EH (cell line): ENCODE results near the gene MOK.
"Not testable (repeated sequence)": the region's sequence is repeated elsewhere in the genome, so short reads cannot be mapped to it uniquely, and the experiment has no call there.

Experiments used
- DNase-seq: peaks from one replicate; pipeline ENCODE4 v3.0.0-alpha.2; 2015; ENCODE audit warnings: low read depth

Gene MOK

GRCh38 chr14:102246071-102246470 is 58.9 kb downstream of the MOK start:
- DNase-seq: no peak

GRCh38 chr14:102243795-102244194 is 61.2 kb downstream of the MOK start:
- not testable (repeated sequence) for DNase-seq

DNA sequence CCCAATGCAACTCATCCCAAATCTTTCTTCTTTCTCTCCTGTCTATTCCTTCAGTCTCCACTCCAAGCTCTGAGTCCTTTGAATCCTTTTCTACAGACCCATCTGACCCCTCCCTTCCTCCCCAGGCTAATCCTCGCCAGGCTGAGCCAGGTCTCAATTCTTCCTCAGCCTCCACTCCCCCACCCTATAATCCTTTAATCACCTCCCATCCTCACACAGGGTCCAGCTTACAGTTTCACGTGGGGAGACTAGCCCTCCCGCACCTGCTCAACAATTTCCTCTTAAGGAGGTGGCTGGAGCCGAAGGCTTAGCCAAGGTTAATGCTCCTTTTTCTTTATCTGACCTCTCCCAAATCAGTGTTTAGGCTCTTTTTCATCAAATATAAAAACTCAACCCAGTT is 63.8 kb downstream of the MOK start:
- DNase-seq: no peak

GRCh38 chr14:102240481-102240880 is 64.5 kb downstream of the MOK start:
- peak; percentile 79 for DNase-seq

DNA sequence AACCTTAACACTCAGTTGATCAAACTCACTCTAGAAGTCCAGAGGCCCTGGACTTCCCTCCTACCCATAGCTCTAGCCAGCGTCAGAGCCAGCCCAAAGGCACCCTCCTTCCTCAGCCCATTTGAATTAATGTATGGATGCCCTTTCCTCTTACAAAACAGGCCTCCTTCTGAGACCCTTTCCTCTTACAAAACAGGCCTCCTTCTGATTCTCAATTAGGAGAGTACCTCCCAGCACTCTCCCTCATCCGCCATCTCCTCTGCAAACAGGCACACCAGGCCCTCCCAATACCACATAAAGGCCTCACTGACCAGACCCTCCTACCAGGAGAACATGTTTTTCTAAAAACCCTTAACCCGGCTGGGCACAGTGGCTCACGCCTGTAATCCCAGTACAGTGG is 65.7 kb downstream of the MOK start:
- no peak for DNase-seq

GRCh38 chr14:102238766-102239165 is 66.2 kb downstream of the MOK start:
- DNase-seq: no peak

DNA sequence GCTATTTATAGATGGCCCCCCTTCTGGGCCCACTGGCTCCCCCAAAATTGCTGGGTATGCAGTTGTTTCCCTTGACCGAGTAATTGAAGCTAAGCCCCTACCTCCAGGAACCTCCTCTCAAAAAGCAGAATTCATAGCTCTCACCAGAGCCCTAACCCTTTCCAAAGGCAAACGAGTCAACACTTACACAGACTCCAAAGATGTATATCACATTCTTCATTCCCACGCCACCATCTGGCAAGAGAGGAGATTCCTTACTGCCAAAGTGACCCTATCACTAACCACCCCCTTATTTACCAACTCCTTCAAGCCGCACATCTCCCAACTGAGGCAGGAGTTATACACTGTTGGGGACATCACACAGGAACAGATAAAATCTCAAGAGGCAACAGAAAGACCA is 66.8 kb downstream of the MOK start:
- DNase-seq: peak; percentile 62

- DNase-seq: no peak
These were observed 68.9 kb downstream of the MOK start for GRCh38 chr14:102236026-102236425.

- peak; percentile 86 for DNase-seq
These were observed 69.6 kb downstream of the MOK start for GRCh38 chr14:102235275-102235897.

- DNase-seq: no peak
These were observed 70.4 kb downstream of the MOK start for GRCh38 chr14:102234331-102235264.

DNA sequence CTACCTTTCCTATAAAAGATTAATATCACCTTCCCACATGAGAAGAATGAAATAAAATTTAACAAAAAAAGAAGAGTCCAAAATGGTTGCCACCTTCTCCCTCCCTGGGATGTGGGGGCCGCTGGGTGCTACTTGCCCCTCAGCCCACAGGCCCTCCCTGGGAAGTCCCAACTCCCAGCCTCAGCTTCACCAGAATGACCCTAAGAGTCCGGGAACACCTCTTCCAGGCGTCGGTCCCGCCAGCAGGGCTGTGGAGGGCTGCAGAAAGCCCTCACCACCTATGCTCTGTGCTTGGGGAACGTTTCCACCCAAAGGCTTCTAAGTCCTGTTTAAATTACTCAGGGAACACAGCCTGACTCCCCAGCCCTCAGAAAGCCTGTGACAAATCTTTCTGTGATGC is 71.9 kb downstream of the MOK start:
- DNase-seq: no peak

DNA sequence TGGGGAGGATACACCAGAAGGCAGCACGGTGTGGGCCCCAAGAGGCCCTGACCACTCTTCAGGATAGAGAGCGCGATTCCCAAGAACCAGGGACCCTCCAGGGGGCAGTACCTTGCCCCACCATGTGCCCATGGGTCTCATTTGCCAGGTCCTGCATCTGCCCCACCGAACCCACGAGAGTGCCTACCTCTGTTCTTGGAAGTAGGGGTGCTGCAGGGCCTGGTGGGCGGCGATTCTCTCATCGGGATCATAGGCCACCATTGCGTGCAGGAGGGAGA is 72.7 kb downstream of the MOK start:
- DNase-seq: no peak

- DNase-seq: no peak
These were observed 73.3 kb downstream of the MOK start for GRCh38 chr14:102231476-102232347.

GRCh38 chr14:102230481-102231210 is 74.3 kb downstream of the MOK start:
- DNase-seq: no peak

DNA sequence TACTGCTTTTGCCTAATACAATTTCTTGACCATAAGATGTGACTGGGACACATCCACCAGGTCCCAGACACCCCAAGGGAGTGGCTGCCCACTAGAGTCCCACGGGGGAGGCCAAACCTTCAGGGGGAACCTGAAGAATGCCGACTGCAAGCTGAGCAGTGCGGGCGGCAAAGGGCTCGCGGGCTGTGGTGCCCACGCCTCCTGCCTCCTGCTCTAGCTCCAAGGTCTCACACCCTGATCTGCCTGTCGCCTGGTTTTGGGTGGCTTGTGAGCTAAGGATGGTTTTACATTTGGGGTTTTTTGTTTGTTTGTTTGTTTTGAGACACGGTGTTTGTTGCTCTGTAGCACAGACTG is 75.2 kb downstream of the MOK start:
- DNase-seq: no peak

DNA sequence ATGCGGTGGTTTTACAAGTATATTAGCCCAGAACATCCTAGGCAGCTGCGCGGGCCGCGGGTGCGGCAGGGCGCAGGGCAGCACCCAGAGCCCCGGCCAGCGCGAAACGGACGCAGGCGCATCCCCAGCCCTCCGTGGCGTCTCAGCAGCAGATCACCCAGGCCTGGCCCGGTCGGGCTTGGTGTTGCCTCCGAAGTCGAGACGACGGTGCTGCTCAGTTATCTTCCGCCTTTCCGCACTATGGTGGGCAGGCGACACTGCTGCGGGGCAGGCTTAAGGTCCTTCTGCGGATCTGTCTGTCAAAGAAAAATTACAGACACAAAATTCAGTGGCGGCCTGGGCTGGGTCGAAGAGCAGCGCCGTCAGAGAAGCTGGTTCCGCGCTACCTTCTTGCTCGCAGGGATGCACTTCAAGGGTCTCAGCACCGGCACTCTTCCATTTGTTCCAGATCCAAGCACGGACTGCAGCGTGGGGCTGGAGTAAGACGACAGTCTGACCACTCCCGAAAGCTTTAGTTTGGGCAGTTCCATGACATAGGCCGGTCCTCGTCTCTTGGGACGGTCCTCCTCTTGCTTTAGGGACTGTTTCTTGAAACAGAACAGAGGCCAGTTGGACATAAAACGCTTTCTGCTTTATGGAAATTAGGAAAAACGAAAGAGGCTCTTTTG is 75.8 kb downstream of the MOK start:
- no peak for DNase-seq

GRCh38 chr14:102227184-102227964 is 77.6 kb downstream of the MOK start:
- DNase-seq: no peak

GRCh38 chr14:102226356-102227125 is 78.4 kb downstream of the MOK start:
- no peak for DNase-seq

GRCh38 chr14:102225936-102226335 is 79.0 kb downstream of the MOK start:
- no peak for DNase-seq

- DNase-seq: no peak
These were observed 79.6 kb downstream of the MOK start for GRCh38 chr14:102225386-102225785.
